22Rv1 (cell line): ENCODE measurements around the gene ADAMTS18.
"Not testable (repeated sequence)": the region's sequence is repeated elsewhere in the genome, so short reads cannot be mapped to it uniquely, and the experiment has no call there.

Experiments
- H3K27ac ChIP-seq: fragments of 450-650 bp; 2 replicates; pipeline ENCODE4 v1.5.1; 2017
- CTCF ChIP-seq: fragments of 450-650 bp; IDR thresholded peaks from 2 replicates; pipeline ENCODE4 v1.5.1; 2017; ENCODE audit warnings: mild to moderate bottlenecking
- ZFX ChIP-seq: fragments of 450-650 bp; IDR thresholded peaks from 2 replicates; pipeline ENCODE4 v1.6.1; 2017; ENCODE audit warnings: antibody characterized with exemption, borderline replicate concordance

ADAMTS18 gene

GRCh38 chr16:77273815-77274214, 161.0 kb downstream of the ADAMTS18 start:
- TF ChIP-seq CTCF = no peak
- no peak for TF ChIP-seq ZFX
- H3K27ac ChIP-seq = no peak overlapping the region

GRCh38 chr16:77271532-77272426, 163.1 kb downstream of the ADAMTS18 start:
- H3K27ac ChIP-seq = no peak overlapping the region
- TF ChIP-seq CTCF = no peak
- no peak for TF ChIP-seq ZFX

- not testable (repeated sequence) for H3K27ac ChIP-seq
These were observed 168.6 kb downstream of the ADAMTS18 start for GRCh38 chr16:77266185-77266584.

GRCh38 chr16:77262971-77263370, 171.9 kb downstream of the ADAMTS18 start:
- TF ChIP-seq CTCF = no peak
- no peak for TF ChIP-seq ZFX
- H3K27ac ChIP-seq = no peak overlapping the region

- H3K27ac ChIP-seq = no peak overlapping the region
- no peak for TF ChIP-seq CTCF
- TF ChIP-seq ZFX = no peak
These were observed 184.4 kb downstream of the ADAMTS18 start for GRCh38 chr16:77250400-77250799.

- H3K27ac ChIP-seq = no peak overlapping the region
- TF ChIP-seq ZFX = no peak
- TF ChIP-seq CTCF = no peak
These were observed 188.7 kb downstream of the ADAMTS18 start for GRCh38 chr16:77246150-77246549.

- H3K27ac ChIP-seq = not testable (repeated sequence)
These were observed 192.4 kb downstream of the ADAMTS18 start for GRCh38 chr16:77242471-77242870.

- no peak for TF ChIP-seq ZFX
- TF ChIP-seq CTCF = no peak
- H3K27ac ChIP-seq = no peak overlapping the region
These were observed 196.2 kb downstream of the ADAMTS18 start for GRCh38 chr16:77238593-77238992.
